ENCODE data around the gene CA9. TPM values are rescaled to one million over a fixed set of nuclear protein-coding genes. Genes with fewer than 3 reads are reported as not detected.

Gene CA9
- total RNA-seq, 4 donors from 2014 or later, result not detected

DNA sequence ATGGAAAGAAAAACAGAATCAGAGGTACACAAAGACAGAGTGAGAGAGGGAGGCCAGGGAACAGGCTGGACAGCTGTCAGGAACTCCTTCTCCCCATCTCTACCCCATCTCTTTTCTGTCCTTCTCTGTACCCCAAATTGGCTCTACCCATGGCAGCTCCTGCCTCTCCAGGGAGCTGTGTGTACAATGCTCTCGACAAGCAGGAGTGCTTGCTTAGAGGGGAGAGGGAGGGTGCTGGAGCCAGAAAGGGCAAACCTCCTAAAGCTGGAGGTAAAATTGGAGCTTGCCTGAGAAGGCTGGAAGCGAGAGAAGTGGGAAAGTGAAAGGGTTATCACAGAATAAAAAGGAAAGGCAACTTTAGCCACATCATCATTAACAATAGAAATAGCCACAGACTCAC lies 9.6 kb downstream of the CA9 start:
- 46 to 69% methylated on average over 2 of the region's 2 CpGs for WGBS, 2 donors (ENCODE audit: low coverage in 1 of 2)
- intact Hi-C loops (cut with DNase I; ENCODE audit: low total_unique reads) (no loop called here), in situ Hi-C loops (cut with MboI; ENCODE audit: low pct_ligation_motif_present in 1 of 4, low pct_unique_long_range_greater_than_20kb in 1 of 4, low sequenced_read_pairs in 3 of 4) (loop anchor here in 1 of 4 donors (25.0 kb wide), 1 partner anchor 696 kb away; the partner anchor contains the start of gene DNAJB5)
- Histone ChIP-seq H3K27ac (peak overlapping the region; percentile 28 to 95 (median 92)), H3K4me1 (peaks cover 0 to 11% (median 0%) of the 10 kb centered on the region in 4 donors), H3K36me3 (peaks cover 0 to 6% (median 0%) of the 10 kb centered on the region in 4 donors), H3K4me3 (no peak overlapping the region), H3K9me3 (no peaks in the 10 kb centered on the region), H3K27me3 (no peaks in the 10 kb centered on the region)
- no peak for DNase-seq
- TF ChIP-seq POLR2AphosphoS5 (IDR thresholded peaks at IDR 0.05), result no peak
- TF ChIP-seq EP300 (IDR thresholded peaks at IDR 0.05; ENCODE audit: low read depth), result no peak
- TF ChIP-seq POLR2A (IDR thresholded peaks at IDR 0.05), result no peak
- no peak for TF ChIP-seq CTCF (IDR thresholded peaks at IDR 0.05)

GRCh38 chr9:35684921-35685320 lies 11.2 kb downstream of the CA9 start:
- intact Hi-C loops (cut with DNase I; ENCODE audit: low total_unique reads), result no loop called here
- H3K36me3 ChIP-seq, result peaks cover 0 to 6% (median 0%) of the 10 kb centered on the region in 4 donors

GRCh38 chr9:35685506-35685905 lies 11.8 kb downstream of the CA9 start:
- Histone ChIP-seq H3K9me3 (no peaks in the 10 kb centered on the region), H3K4me3 (peak overlapping the region in 3 of 4 donors; percentile 11 to 75 (median 64)), H3K27me3 (no peaks in the 10 kb centered on the region), H3K36me3 (peaks cover 0 to 6% (median 0%) of the 10 kb centered on the region in 4 donors), H3K27ac (peak overlapping the region; percentile 39 to 95 (median 92)), H3K4me1 (peaks cover 0 to 21% (median 2%) of the 10 kb centered on the region in 4 donors)
- DNase-seq, result no peak
- WGBS, 2 donors (ENCODE audit: low coverage in 1 of 2), result 93 to 94% methylated on average over 8 to 13 of the region's 13 CpGs
- TF ChIP-seq POLR2A (IDR thresholded peaks at IDR 0.05), result no peak
- no peak for TF ChIP-seq EP300 (IDR thresholded peaks at IDR 0.05; ENCODE audit: low read depth)
- no peak for TF ChIP-seq POLR2AphosphoS5 (IDR thresholded peaks at IDR 0.05)
- TF ChIP-seq CTCF (IDR thresholded peaks at IDR 0.05), result no peak
- intact Hi-C loops (cut with DNase I; ENCODE audit: low total_unique reads), result no loop called here
- in situ Hi-C loops (cut with MboI; ENCODE audit: low pct_ligation_motif_present in 1 of 4, low pct_unique_long_range_greater_than_20kb in 1 of 4, low sequenced_read_pairs in 3 of 4), result loop anchor here in 1 of 4 donors (25.0 kb wide), 1 partner anchor 698 kb away; the partner anchor contains the start of gene DNAJB5

More at GRCh38 chr9:35684921-35685320, 11.2 kb downstream of the CA9 start:
- Histone ChIP-seq H3K27ac (peak overlapping the region; percentile 39 to 95 (median 92)), H3K27me3 (no peaks in the 10 kb centered on the region), H3K4me3 (peak overlapping the region in 2 of 4 donors; percentile 11 to 75), H3K4me1 (peaks cover 0 to 16% (median under 1%) of the 10 kb centered on the region in 4 donors), H3K9me3 (no peaks in the 10 kb centered on the region)
- TF ChIP-seq POLR2AphosphoS5 (IDR thresholded peaks at IDR 0.05) (no peak), POLR2A (IDR thresholded peaks at IDR 0.05) (no peak), CTCF (IDR thresholded peaks at IDR 0.05) (no peak), EP300 (IDR thresholded peaks at IDR 0.05; ENCODE audit: low read depth) (no peak)
- in situ Hi-C loops (cut with MboI; ENCODE audit: low pct_ligation_motif_present in 1 of 4, low pct_unique_long_range_greater_than_20kb in 1 of 4, low sequenced_read_pairs in 3 of 4), result loop anchor here in 1 of 4 donors (25.0 kb wide), 1 partner anchor 698 kb away; the partner anchor contains the start of gene DNAJB5
- DNase-seq, result no peak
- 89 to 100% methylated on average over 2 to 10 of the region's 10 CpGs for WGBS, 2 donors (ENCODE audit: low coverage in 1 of 2)

GRCh38 chr9:35686222-35687203 lies 12.8 kb downstream of the CA9 start:
- intact Hi-C loops (cut with DNase I; ENCODE audit: low total_unique reads), result no loop called here
- in situ Hi-C loops (cut with MboI; ENCODE audit: low pct_ligation_motif_present in 1 of 4, low pct_unique_long_range_greater_than_20kb in 1 of 4, low sequenced_read_pairs in 3 of 4), result loop anchor here in 1 of 4 donors (25.0 kb wide), 1 partner anchor 699 kb away; the partner anchor contains the start of gene DNAJB5
- DNase-seq, result no peak
- peak overlapping the region; percentile 85 to 95 (median 92) for H3K27ac ChIP-seq
- H3K4me3 ChIP-seq, result peak overlapping the region in 3 of 4 donors; percentile 52 to 75 (median 64)
- peaks cover 0 to 21% (median 7%) of the 10 kb centered on the region in 4 donors for H3K4me1 ChIP-seq
- TF ChIP-seq POLR2AphosphoS5 (IDR thresholded peaks at IDR 0.05) (no peak), POLR2A (IDR thresholded peaks at IDR 0.05) (no peak), EP300 (IDR thresholded peaks at IDR 0.05; ENCODE audit: low read depth) (no peak), CTCF (IDR thresholded peaks at IDR 0.05) (no peak)
- no peaks in the 10 kb centered on the region for H3K9me3 ChIP-seq
- WGBS, 2 donors (ENCODE audit: low coverage in 1 of 2), result 64 to 85% methylated on average over 7 to 11 of the region's 11 CpGs
- H3K36me3 ChIP-seq, result peaks cover 0 to 6% (median 0%) of the 10 kb centered on the region in 4 donors
- no peaks in the 10 kb centered on the region for H3K27me3 ChIP-seq

Data from transverse colon (tissue), 4 donors.